Right lobe of liver (tissue), 4 donors: ENCODE measurements around the gene TREX2.

ENCODE experiments used
- CTCF ChIP-seq, 4 donors: fragments of 200-600 bp in 3 of 4; fragments of 450-650 bp in 1 of 4; IDR thresholded peaks; one replicate each; pipeline versions ENCODE4 v1.5.1 to v1.8.0; 2016 to 2022; ENCODE audit warnings: antibody characterized with exemption in 4 of 4, mild to moderate bottlenecking in 2 of 4
- POLR2A ChIP-seq: fragments of 450-650 bp; IDR thresholded peaks from one replicate; pipeline ENCODE4 v1.6.1; 2017; ENCODE audit warnings: antibody characterized with exemption, mild to moderate bottlenecking
- donor health status: DM: no; HTN: no; CAD: no.
- donor health status: DM: no; HTN: no; CAD: no.
- donor health status: DM: no; HTN: yes; CAD: no.

- TF ChIP-seq CTCF (IDR thresholded peaks at IDR 0.05) (no peak), POLR2A (no peak)
Measured at GRCh38 chrX:153488231-153488914, 42.5 kb upstream of the TREX2 start.
